GM18951 (cell line): ENCODE measurements around the gene KCNJ18.
"Not testable (repeated sequence)": the region's sequence is repeated elsewhere in the genome, so short reads cannot be mapped to it uniquely, and the experiment has no call there.

Experiments
- POLR2A ChIP-seq: IDR thresholded peaks from 4 replicates; pipeline ENCODE4 v1.6.1; 2011; ENCODE audit warnings: mild to moderate bottlenecking; ENCODE audit not compliant: insufficient read length, insufficient read depth; ENCODE audit errors: extremely low read depth
- in situ Hi-C: fragments of 300-500 bp; cut with MboI; formaldehyde crosslinking; loops from one replicate; pipeline ENCODE4 v1.12.0; 2022; ENCODE audit warnings: low sequenced_read_pairs, mixed read lengths, inconsistent platforms; ENCODE audit not compliant: unreplicated experiment

Gene KCNJ18

DNA sequence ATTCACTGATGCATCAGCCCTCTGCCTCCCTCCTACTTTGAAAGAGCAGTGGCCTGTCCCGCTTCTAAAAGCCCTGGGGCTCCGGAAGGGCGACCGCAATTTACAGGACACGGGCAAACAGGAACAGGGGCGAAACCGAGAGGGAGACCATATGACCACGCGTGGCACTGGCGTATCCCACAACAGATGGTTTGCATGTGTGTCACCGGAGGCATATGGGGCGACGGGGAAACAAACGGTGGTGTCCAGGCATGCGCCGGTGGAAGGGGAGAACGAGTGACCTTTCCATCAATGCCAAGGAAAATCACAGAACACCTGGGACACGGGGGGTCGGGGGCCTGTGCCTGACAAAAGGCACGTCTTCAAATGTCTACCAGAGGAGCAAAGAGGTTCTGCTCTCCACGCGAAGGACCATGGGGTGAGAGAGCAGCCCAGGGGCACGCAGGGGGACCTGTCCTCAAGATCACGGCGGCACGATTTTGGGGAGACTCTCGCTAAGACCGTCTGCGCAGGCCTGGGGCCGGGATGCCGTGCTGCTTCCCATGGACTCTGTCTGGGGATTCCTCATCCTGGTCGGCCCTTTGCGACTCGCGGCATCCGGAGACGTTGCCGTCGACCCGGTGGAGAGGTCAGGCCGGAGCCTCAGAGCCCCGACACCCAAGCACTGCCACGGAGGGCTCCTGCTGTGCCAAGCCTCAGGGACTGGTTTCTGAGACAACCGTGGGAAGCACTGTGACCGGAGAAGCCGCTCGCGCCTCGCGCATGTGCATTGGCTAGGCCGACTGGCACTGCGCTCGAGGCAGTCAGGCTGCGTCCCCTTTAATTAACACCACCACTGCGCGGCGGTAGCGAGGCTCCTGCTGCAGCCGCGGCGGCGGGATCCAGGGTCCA lies 12.8 kb upstream of the KCNJ18 start:
- TF ChIP-seq POLR2A: no peak
- in situ Hi-C loops: no loop called here

DNA sequence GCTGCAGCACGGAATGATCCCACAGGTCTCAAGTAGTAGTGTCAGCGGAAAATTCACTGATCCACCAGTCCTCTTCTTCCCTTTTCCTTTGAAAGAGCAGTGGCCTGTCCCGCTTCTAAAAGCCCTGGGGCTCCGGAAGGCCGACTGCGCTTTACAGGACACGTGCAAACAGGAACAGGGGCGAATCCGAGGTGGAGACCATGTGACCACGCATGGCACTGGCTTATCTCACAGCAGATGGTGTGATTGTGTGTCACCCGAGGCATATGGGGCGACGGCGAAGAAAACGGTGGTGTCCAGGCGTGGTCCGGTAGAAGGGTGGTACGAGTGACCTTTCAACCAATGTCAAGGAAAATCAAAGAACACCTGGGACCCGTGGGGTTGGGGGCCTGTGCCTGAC lies 12.0 kb upstream of the KCNJ18 start:
- in situ Hi-C loops: no loop called here
- TF ChIP-seq POLR2A: no peak

DNA sequence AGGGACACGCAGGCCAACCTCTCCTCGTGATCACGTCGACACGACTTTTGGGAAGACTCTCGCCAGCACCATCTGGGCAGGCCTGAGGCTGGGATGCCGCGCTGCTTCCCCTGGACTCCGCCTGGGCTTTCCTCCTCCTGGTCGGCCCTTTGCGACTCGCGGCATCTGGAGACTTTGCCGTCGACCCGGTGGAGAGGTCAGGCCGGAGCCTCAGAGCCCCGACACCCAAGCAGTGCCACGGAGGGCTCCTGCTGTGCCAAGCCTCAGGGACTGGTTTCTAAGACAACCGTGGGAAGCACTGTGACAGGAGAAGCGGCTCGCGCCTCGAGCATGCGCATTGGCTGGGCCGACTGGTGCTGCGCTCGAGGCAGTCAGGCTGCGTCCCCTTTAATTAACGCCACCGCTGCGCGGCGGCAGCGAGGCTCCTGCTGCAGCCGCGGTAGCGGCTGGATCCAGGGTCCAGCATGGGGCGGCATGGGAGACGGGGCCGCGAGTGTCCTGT lies 11.4 kb upstream of the KCNJ18 start:
- in situ Hi-C loops: not testable (repeated sequence)

DNA sequence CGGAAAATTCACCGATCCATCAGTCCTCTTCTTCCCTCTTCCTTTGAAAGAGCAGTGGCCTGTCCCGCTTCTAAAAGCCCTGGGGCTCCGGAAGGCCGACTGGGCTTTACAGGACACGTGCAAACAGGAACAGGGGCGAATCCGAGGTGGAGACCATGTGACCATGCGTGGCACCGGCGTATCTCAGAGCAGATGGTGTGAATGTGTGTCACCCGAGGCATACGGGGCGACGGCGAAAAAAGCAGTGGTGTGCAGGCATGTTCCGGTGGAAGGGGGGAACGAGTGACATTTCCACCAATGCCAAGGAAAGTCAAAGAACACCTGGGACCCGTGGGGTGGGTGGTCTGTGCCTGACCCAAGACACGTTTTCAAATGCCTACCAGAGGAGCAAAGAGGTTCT lies 10.7 kb upstream of the KCNJ18 start:
- in situ Hi-C loops: not testable (repeated sequence)

DNA sequence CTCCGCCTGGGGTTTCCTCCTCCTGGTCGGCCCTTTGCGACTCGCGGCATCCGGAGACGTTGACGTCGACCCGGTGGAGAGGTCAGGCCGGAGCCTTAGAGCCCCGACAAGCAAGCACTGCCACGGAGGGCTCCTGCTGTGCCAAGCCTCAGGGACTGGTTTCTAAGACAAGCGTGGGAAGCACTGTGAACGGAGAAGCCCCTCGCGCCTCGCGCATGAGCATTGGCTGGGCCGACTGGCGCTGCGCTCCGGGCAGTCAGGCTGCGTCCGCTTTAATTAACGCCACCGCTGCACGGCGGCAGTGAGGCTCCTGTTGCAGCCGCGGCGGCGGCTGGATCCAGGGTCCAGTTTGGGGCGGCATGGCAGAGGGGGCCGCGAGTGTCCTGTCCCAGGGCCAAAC lies 10.2 kb upstream of the KCNJ18 start:
- in situ Hi-C loops: not testable (repeated sequence)

DNA sequence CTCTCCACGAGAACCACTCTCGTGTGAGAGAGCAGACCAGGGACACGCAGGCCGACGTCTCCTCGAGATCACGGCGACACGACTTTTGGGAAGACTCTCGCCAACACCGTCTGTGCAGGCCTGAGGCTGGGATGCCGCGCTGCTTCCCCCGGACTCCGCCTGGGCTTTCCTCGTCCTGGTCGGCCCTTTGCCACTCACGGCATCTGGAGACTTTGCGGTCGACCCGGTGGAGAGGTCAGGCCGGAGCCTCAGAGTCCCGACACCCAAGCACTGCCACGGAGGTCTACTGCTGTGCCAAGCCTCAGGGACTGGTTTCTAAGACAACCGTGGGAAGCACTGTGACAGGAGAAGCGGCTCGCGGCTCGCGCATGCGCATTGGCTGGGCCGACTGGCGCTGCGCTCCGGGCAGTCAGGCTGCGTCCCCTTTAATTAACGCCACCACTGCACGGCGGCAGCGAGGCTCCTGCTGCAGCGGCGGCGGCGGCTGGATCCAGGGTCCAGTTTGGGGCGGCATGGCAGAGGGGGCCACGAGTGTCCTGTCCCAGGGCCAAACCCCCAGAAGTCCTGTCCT lies 9.1 kb upstream of the KCNJ18 start:
- in situ Hi-C loops: not testable (repeated sequence)

DNA sequence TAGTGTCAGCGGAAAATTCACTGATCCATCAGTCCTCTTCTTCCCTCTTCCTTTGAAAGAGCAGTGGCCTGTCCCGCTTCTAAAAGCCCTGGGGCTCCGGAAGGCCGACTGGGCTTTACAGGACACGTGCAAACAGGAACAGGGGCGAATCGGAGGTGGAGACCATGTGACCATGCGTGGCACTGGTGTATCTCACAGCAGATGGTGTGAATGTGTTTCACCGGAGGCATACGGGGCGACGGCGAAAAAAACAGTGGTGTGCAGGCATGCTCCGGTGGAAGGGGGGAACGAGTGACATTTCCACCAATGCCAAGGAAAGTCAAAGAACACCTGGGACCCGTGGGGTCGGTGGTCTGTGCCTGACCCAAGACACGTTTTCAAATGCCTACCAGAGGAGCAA lies 8.4 kb upstream of the KCNJ18 start:
- in situ Hi-C loops: not testable (repeated sequence)

DNA sequence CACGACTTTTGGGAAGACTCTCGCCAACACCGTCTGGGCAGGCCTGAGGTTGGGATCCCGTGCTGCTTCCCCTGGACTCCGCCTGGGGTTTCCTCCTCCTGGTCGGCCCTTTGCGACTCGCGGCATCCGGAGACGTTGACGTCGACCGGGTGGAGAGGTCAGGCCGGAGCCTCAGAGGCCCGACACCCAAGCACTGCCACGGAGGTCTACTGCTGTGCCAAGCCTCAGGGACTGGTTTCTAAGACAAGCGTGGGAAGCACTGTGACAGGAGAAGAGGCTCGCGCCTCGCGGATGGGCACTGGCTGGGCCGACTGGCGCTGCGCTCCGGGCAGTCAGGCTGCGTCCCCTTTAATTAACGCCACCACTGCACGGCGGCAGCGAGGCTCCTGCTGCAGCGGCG lies 7.9 kb upstream of the KCNJ18 start:
- in situ Hi-C loops: not testable (repeated sequence)

DNA sequence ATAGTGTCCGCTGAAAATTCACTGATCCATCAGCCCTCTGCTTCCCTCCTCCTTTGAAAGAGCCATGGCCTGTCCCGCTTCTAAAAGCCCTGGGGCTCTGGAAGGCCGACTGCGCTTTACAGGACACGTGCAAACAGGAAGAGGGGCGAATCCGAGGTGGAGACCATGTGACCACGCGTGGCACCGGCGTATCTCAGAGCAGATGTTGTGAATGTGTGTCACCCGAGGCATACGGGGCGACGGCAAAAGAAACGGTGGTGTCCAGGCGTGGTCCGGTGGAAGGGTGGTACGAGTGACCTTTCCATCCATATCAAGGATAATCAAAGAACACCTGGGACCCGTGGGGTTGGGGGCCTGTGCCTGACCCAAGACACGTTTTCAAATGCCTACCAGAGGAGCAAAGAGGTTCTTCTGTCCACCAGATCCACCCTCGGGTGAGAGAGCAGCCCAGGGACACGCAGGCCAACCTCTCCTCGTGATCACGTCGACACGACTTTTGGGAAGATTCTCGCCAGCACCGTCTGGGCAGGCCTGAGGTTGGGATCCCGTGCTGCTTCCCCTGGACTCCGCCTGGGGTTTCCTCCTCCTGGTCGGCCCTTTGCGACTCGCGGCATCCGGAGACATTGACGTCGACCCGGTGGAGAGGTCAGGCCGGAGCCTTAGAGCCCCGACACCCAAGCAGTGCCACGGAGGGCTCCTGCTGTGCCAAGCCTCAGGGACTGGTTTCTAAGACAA lies 7.1 kb upstream of the KCNJ18 start:
- in situ Hi-C loops: loop anchor here (5.0 kb wide), 1 partner anchor 283 kb away; no protein-coding TSS in a partner anchor

DNA sequence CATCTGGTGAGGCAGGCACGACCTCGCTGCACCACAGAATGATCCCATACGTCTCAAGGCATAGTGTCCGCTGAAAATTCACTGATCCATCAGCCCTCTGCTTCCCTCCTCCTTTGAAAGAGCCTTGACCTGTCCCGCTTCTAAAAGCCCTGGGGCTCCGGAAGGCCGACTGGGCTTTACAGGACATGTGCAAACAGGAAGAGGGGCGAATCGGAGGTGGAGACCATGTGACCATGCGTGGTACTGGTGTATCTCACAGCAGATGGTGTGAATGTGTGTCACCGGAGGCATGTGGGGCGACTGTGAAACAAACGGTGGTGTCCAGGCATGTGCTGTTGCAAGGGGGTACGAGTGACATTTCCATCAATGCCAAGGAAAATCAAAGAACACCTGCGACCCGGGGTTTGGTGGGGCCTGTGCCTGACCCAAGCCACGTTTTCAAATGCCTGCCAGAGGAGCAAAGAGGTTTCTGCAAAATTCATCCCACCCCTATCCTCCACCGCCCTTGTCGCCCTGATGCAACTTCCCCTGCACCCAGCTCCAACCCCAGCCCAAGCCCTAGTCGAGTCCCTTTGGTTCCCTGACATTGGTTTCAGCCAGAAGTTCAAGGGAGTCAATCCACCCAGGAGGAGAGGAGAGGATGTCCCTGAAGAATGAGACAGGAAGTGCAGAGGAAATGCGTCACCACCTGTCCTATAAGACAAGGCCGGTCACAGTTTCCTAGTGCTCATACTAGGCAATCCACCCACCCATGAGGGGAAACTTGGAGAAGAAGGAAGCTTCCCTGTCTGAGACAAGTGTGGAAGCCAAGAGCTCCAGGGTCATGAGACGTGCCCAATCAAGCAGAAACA lies 5.9 kb upstream of the KCNJ18 start:
- no peak for TF ChIP-seq POLR2A
- in situ Hi-C loops: loop anchor here (5.0 kb wide), 1 partner anchor 284 kb away; no protein-coding TSS in a partner anchor

DNA sequence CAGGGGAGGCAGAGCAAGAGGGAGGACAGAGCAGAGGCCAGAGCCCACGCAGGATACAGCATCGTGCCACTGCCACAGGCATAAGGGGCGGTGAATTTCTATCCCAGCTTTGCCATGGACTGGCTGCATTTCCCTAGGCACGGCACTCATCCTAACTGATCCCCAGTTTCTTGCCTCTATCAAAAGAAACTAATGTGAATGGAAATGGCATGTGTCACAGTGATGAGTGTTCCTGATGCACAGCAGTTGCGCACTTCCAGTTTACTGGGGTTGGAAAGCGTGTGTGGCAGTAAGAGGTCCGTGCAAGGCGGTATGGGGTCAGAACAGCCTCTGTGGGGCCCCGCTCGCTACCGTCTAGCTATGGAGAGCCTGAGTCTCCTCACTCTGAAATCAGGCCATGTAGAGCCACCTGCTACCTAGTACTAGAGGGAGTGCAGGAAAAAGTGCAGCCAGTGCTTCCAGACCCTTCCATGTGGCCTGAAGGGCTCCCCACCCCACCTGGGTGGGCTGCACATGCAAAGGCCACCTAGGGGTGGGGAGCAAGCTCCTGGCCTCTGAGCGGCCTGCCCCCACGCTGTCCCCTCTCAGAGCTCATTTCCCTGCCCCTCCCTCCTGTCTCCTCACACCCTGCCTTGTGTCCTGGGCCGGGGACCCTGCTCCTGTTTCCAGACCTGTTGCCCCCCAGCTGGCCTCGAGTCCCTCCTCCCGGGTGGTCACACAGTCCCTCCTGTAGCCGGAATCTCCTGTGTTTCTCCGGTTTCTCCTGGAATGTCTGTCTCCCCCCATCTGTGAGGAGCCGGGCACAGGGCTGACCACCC lies 5.0 kb upstream of the KCNJ18 start:
- TF ChIP-seq POLR2A: no peak
- in situ Hi-C loops: loop anchor here (5.0 kb wide), 1 partner anchor 285 kb away; no protein-coding TSS in a partner anchor

DNA sequence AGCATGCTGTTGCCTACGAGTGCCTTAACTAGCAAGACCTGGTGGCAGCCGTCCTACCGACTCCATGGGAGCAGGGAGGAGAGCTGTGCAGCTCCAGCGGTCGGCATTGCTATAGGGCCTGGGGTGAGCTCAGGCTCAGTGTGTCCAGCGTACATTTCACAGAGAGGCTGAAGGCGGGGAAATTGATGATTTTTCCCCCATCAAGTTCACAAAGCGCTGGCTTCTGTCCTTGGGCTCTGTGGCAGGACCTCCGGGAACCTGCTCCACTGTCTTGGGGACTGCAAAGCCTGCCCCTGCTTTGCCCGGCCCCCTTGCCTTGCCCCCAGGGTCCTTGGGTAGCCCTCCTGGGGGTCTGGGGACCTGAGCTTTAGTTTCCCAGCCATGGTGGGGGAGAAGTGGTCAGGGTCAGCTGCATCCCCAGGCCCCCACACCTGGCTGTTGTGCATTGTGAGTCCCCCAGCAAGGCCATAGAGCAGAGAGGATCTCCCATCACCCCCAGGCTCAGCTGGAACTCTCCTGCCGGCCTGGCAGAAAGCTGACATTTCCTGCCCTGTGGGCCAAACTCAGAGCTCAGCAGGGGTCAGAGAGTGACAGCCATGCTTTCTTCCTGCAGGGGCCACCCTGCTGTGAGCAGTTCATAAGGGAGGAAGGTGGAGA lies 3.9 kb upstream of the KCNJ18 start:
- TF ChIP-seq POLR2A: no peak
- in situ Hi-C loops: loop anchor here (5.0 kb wide), 1 partner anchor 286 kb away; no protein-coding TSS in a partner anchor
